H9 (cell line): Measurements from ENCODE around the gene PTPRJ. TPM values are rescaled to one million over a fixed set of nuclear protein-coding genes. Genes with fewer than 3 reads are reported as not detected.

ENCODE experiments used
- DNase-seq: peaks from one replicate; pipeline ENCODE4 v3.0.0-alpha.2; 2017
- H2AFZ ChIP-seq: one replicate; pipeline ENCODE4 v1.6.1; 2013; ENCODE audit warnings: mild to moderate bottlenecking, low read length, control low read depth, moderate library complexity
- H2AK5ac ChIP-seq: 2 replicates; pipeline ENCODE4 v1.6.1; 2013; ENCODE audit warnings: low read length, control low read depth, mixed read lengths; ENCODE audit not compliant: insufficient read length
- H2BK120ac ChIP-seq: one replicate; pipeline ENCODE4 v1.6.1; 2013; ENCODE audit warnings: low read depth, mild to moderate bottlenecking, low read length, control low read depth, inconsistent platforms; ENCODE audit not compliant: poor library complexity, severe bottlenecking
- H2BK12ac ChIP-seq: 2 replicates; pipeline ENCODE4 v1.6.1; 2013; ENCODE audit warnings: low read length, control low read depth, mixed read lengths, low read depth; ENCODE audit not compliant: insufficient read length
- H2BK15ac ChIP-seq: 2 replicates; pipeline ENCODE4 v1.6.1; 2013; ENCODE audit warnings: low read depth, low read length, control low read depth
- H2BK20ac ChIP-seq: one replicate; pipeline ENCODE4 v1.6.1; 2013; ENCODE audit warnings: low read depth, mild to moderate bottlenecking, low read length, control low read depth, inconsistent platforms; ENCODE audit not compliant: poor library complexity, severe bottlenecking
- H2BK5ac ChIP-seq: 2 replicates; pipeline ENCODE4 v1.6.1; 2013; ENCODE audit warnings: low read length, control low read depth, mixed read lengths; ENCODE audit not compliant: insufficient read length
- H3K14ac ChIP-seq: 2 replicates; pipeline ENCODE4 v1.6.1; 2013; ENCODE audit warnings: low read length, control low read depth; ENCODE audit not compliant: insufficient read depth
- H3K18ac ChIP-seq: 2 replicates; pipeline ENCODE4 v1.6.1; 2013; ENCODE audit warnings: low read depth, mild to moderate bottlenecking, mixed read lengths, low read length, control low read depth; ENCODE audit not compliant: insufficient read length
- H3K23ac ChIP-seq: 2 replicates; pipeline ENCODE4 v1.6.1; 2013; ENCODE audit warnings: low read length, control low read depth, mixed read lengths, low read depth; ENCODE audit not compliant: insufficient read length
- H3K23me2 ChIP-seq: 2 replicates; pipeline ENCODE4 v1.6.1; 2013; ENCODE audit warnings: low read depth, mild to moderate bottlenecking, mixed read lengths, low read length, control low read depth; ENCODE audit not compliant: insufficient read length, poor library complexity, severe bottlenecking
- H3K27ac ChIP-seq: 2 replicates; pipeline ENCODE4 v1.5.1; 2013; ENCODE audit warnings: low read length, control low read depth, mixed read lengths, low read depth; ENCODE audit not compliant: insufficient read length
- H3K27me3 ChIP-seq: 2 replicates; pipeline ENCODE4 v1.6.1; 2013; ENCODE audit warnings: low read length, control low read depth, inconsistent platforms; ENCODE audit not compliant: insufficient read depth
- H3K4ac ChIP-seq: 2 replicates; pipeline ENCODE4 v1.6.1; 2013; ENCODE audit warnings: low read depth, mild to moderate bottlenecking, control low read depth, inconsistent platforms, low read length, moderate library complexity
- H3K4me1 ChIP-seq: 2 replicates; pipeline ENCODE4 v1.6.1; 2013; ENCODE audit warnings: low read length, control low read depth, inconsistent platforms; ENCODE audit not compliant: insufficient read depth
- H3K4me2 ChIP-seq: 2 replicates; pipeline ENCODE4 v1.6.1; 2013; ENCODE audit warnings: low read length, control low read depth, mixed read lengths; ENCODE audit not compliant: insufficient read length, insufficient read depth
- H3K56ac ChIP-seq: 2 replicates; pipeline ENCODE4 v1.6.1; 2013; ENCODE audit warnings: low read depth, mild to moderate bottlenecking, mixed read lengths, low read length, control low read depth; ENCODE audit not compliant: insufficient read length
- H3K79me1 ChIP-seq: 2 replicates; pipeline ENCODE4 v1.6.1; 2013; ENCODE audit warnings: low read depth, mild to moderate bottlenecking, moderate library complexity, low read length, control low read depth, inconsistent platforms; ENCODE audit not compliant: insufficient read depth, poor library complexity, severe bottlenecking
- H3K79me2 ChIP-seq: 2 replicates; pipeline ENCODE4 v1.6.1; 2013; ENCODE audit warnings: low read length, control low read depth, inconsistent platforms; ENCODE audit not compliant: insufficient read depth
- H3K9ac ChIP-seq: 2 replicates; pipeline ENCODE4 v1.6.1; 2013; ENCODE audit warnings: low read length, control low read depth, mixed read lengths; ENCODE audit not compliant: insufficient read length; ENCODE audit errors: extremely low read depth
- H3K9me3 ChIP-seq: one replicate; pipeline ENCODE4 v1.6.1; 2013; ENCODE audit warnings: low read depth, low read length, inconsistent platforms; ENCODE audit not compliant: control insufficient read depth
- H3T11ph ChIP-seq: one replicate; pipeline ENCODE4 v1.6.1; 2013; ENCODE audit warnings: mild to moderate bottlenecking, low read length, control low read depth, inconsistent platforms
- H4K20me1 ChIP-seq: one replicate; pipeline ENCODE4 v1.6.1; 2013; ENCODE audit not compliant: control insufficient read depth, insufficient read length, insufficient read depth
- H4K5ac ChIP-seq: 2 replicates; pipeline ENCODE4 v1.6.1; 2013; ENCODE audit warnings: low read depth, mild to moderate bottlenecking, mixed read lengths, low read length, control low read depth; ENCODE audit not compliant: insufficient read length
- H4K8ac ChIP-seq: replicated peaks from 2 replicates; pipeline ENCODE4 v1.6.1; 2013; ENCODE audit warnings: low read length, control low read depth, mixed read lengths, low read depth; ENCODE audit not compliant: insufficient read length
- H4K91ac ChIP-seq: 2 replicates; pipeline ENCODE4 v1.6.1; 2013; ENCODE audit warnings: low read depth, mild to moderate bottlenecking, moderate library complexity, mixed read lengths, low read length, control low read depth; ENCODE audit not compliant: insufficient read length
- H3K27ac Mint-ChIP-seq, 3 experiments: 2 replicates in 2 of 3; 3 replicates in 1 of 3; pipeline ENCODE4 v1.8.0; 2020 to 2021; ENCODE audit warnings: mixed read lengths in 3 of 3, mild to moderate bottlenecking in 1 of 3, moderate library complexity in 1 of 3
- H3K27me3 Mint-ChIP-seq: 2 replicates; pipeline ENCODE4 v1.8.0; 2021; ENCODE audit warnings: low read depth, mild to moderate bottlenecking, moderate library complexity, mixed read lengths
- H3K36me3 Mint-ChIP-seq, 3 experiments: 2 replicates in 2 of 3; 3 replicates in 1 of 3; pipeline ENCODE4 v1.8.0; 2020 to 2021; ENCODE audit warnings: low read depth in 3 of 3, mixed read lengths in 3 of 3; ENCODE audit not compliant: insufficient read depth in 1 of 3
- H3K4me1 Mint-ChIP-seq, 2 experiments: 2 replicates each; pipeline ENCODE4 v1.8.0; 2020; ENCODE audit warnings: mixed read lengths in 2 of 2
- H3K4me3 Mint-ChIP-seq, 2 experiments: 2 replicates in 1 of 2; 3 replicates in 1 of 2; pipeline ENCODE4 v1.8.0; 2020 to 2021; ENCODE audit warnings: mild to moderate bottlenecking in 2 of 2, mixed read lengths in 2 of 2, moderate library complexity in 1 of 2
- H3K9me3 Mint-ChIP-seq, 2 experiments: 2 replicates in 1 of 2; 3 replicates in 1 of 2; pipeline ENCODE4 v1.8.0; 2020; ENCODE audit warnings: mild to moderate bottlenecking in 2 of 2, mixed read lengths in 2 of 2, moderate library complexity in 1 of 2
- CTCF ChIP-seq: fragments of 200-600 bp; sonication (generic); conservative IDR thresholded peaks from 3 replicates; pipeline ENCODE4 v1.8.0; 2021; ENCODE audit warnings: antibody characterized with exemption, mild to moderate bottlenecking
- WGBS: extraction: QIAGEN DNeasy Blood & Tissue Kit; methylation state at CpG from one replicate; pipeline ENCODE4 v1.1.7; 2013; ENCODE audit warnings: missing lambda C conversion rate, low lambda C conversion rate, mixed read lengths; ENCODE audit not compliant: insufficient read length; ENCODE audit errors: extremely low coverage; 5-methylcytosine and 5-hydroxymethylcytosine counted together
- total RNA-seq: library from RNA; stranded (reverse); gene quantifications from 2 replicates; pipeline ENCODE4 v1.2.1, GENCODE V29; 2021

The PTPRJ gene
- total RNA-seq, 1 experiment from 2014 or later = 10.6 TPM

DNA sequence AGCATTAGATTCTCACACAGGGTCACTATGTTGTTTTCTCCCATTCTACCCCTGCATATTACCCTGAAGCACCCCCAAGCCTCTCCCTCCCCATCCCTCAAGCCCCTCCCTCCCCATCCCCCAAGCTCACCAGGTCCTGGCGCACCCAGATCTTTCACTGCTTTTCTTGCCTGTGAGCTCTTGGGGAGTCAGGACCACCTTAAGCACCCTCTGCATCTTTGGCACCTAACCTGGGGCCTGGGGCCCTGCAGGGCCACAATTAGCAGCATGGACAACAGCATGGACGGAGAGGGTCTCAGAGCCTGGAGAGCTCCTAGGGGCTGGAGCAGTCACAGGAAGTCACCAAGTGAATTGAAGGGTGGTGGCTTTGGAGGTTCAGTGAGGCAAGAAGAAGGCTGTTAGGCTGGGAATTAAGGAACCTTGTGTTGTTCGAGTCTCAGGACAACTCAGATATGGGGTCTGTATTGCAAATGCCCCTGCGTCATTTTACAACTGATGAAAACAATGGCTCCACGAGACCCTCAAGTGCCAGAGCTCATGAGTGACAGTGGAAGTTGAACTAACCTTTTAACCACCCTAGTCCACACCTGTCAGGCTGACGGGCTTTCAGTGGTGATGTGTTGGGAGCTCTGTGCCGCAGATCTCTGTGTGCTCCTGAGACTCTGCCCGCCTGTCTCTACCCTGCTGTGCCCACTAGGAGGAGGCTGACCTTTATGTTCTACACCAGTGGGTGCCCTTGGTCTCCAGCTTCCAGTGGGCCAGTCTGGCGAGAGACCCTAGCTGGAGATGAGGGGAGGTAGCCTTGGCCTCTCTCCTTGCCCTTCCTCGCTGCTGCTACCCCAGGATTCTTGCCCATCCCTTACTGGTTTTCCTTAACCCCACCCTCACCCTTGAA is 125.0 kb downstream of the PTPRJ start:
- Histone ChIP-seq H4K8ac (no peak overlapping the region), H2BK20ac (no peak overlapping the region), H2BK5ac (no peak overlapping the region), H2BK15ac (no peak overlapping the region), H2AFZ (no peak overlapping the region), H4K5ac (no peak overlapping the region), H3K56ac (no peak overlapping the region), H3K4me1 (peaks cover 4% of the 10 kb centered on the region), H3K27ac (no peak overlapping the region), H2AK5ac (no peak overlapping the region), H3K79me2 (no peaks in the 10 kb centered on the region), H3K14ac (no peak overlapping the region), H3K23me2 (no peaks in the 10 kb centered on the region), H4K91ac (no peak overlapping the region), H3T11ph (no peak overlapping the region), H2BK120ac (no peak overlapping the region), H4K20me1 (peaks cover 3% of the 10 kb centered on the region), H3K9me3 (no peaks in the 10 kb centered on the region), H3K79me1 (no peaks in the 10 kb centered on the region), H3K23ac (no peak overlapping the region), H2BK12ac (no peak overlapping the region), H3K4ac (no peak overlapping the region), H3K18ac (no peak overlapping the region), H3K27me3 (no peaks in the 10 kb centered on the region), H3K9ac (no peak overlapping the region), H3K4me2 (no peak overlapping the region)
- no peak for TF ChIP-seq CTCF
- no CpG with 5 or more reads among the region's 10 CpGs for WGBS
- no peak overlapping the region; a peak in 1 of 7 replicates for H3K27ac Mint-ChIP-seq
- no peak overlapping the region for H3K4me3 Mint-ChIP-seq
- H3K9me3 Mint-ChIP-seq = no peaks in the 10 kb centered on the region
- peaks cover 34 to 52% of the 10 kb centered on the region in 2 experiments for H3K4me1 Mint-ChIP-seq
- H3K36me3 Mint-ChIP-seq = no peaks in the 10 kb centered on the region
- H3K27me3 Mint-ChIP-seq = no peaks in the 10 kb centered on the region
- no peak for DNase-seq
